ENCODE results near the gene SLC15A3.

DNA sequence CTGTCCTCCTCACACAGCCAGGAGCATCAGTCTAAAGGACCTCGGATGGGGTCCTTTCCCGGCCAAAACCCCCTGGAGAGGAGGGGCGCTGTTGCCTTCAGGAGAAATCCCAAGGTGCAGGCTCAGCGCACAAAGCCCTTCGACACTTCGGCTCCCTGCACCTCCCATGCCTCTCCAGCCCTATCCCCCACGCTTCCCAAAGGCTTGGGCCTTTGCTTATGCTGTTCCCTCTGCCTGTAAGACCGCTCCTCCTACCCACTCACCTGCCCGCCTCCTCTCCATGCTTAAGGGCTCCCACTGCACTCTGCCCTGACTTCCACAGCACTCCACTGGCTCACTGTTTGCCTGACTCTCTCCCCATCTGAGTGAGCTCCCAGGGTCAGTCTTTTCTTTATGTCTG, 13.5 kb downstream of the SLC15A3 start:
- TF ChIP-seq, protein P1, sequence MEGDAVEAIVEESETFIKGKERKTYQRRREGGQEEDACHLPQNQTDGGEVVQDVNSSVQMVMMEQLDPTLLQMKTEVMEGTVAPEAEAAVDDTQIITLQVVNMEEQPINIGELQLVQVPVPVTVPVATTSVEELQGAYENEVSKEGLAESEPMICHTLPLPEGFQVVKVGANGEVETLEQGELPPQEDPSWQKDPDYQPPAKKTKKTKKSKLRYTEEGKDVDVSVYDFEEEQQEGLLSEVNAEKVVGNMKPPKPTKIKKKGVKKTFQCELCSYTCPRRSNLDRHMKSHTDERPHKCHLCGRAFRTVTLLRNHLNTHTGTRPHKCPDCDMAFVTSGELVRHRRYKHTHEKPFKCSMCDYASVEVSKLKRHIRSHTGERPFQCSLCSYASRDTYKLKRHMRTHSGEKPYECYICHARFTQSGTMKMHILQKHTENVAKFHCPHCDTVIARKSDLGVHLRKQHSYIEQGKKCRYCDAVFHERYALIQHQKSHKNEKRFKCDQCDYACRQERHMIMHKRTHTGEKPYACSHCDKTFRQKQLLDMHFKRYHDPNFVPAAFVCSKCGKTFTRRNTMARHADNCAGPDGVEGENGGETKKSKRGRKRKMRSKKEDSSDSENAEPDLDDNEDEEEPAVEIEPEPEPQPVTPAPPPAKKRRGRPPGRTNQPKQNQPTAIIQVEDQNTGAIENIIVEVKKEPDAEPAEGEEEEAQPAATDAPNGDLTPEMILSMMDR (IDR thresholded peaks at IDR 0.05), result no peak
- no peak for TF ChIP-seq POLR2A (IDR thresholded peaks at IDR 0.05)

All from thyroid gland (tissue), 4 donors.